Ectodermal cell (in vitro differentiated cells): ENCODE measurements around the gene LETM1.

Experiments
- H3K27ac ChIP-seq: 2 replicates; pipeline ENCODE4 v1.7.0; 2013; ENCODE audit warnings: mild to moderate bottlenecking, low read depth, low read length; ENCODE audit not compliant: insufficient read depth, poor library complexity, severe bottlenecking
- H3K27me3 ChIP-seq: 2 replicates; pipeline ENCODE4 v1.7.0; 2013; ENCODE audit warnings: mild to moderate bottlenecking, low read length; ENCODE audit not compliant: insufficient read depth, control insufficient read depth, poor library complexity, severe bottlenecking
- H3K36me3 ChIP-seq: one replicate; pipeline ENCODE4 v1.7.0; 2013; ENCODE audit warnings: low read length; ENCODE audit not compliant: control insufficient read depth, insufficient read depth
- H3K4me1 ChIP-seq: one replicate; pipeline ENCODE4 v1.7.0; 2013; ENCODE audit warnings: low read length; ENCODE audit not compliant: control insufficient read depth, insufficient read depth
- H3K4me3 ChIP-seq: 2 replicates; pipeline ENCODE4 v1.7.0; 2013; ENCODE audit warnings: low read depth, low read length, control low read depth; ENCODE audit not compliant: insufficient read depth
- H3K9me3 ChIP-seq: 2 replicates; pipeline ENCODE4 v1.7.0; 2013; ENCODE audit warnings: mild to moderate bottlenecking, low read length, moderate library complexity; ENCODE audit not compliant: control insufficient read depth
- WGBS, 2 experiments: methylation state at CpG; one replicate each; pipeline ENCODE4 v1.1.7; 2013; ENCODE audit warnings: missing lambda C conversion rate in 2 of 2; 5-methylcytosine and 5-hydroxymethylcytosine counted together

The LETM1 gene

DNA sequence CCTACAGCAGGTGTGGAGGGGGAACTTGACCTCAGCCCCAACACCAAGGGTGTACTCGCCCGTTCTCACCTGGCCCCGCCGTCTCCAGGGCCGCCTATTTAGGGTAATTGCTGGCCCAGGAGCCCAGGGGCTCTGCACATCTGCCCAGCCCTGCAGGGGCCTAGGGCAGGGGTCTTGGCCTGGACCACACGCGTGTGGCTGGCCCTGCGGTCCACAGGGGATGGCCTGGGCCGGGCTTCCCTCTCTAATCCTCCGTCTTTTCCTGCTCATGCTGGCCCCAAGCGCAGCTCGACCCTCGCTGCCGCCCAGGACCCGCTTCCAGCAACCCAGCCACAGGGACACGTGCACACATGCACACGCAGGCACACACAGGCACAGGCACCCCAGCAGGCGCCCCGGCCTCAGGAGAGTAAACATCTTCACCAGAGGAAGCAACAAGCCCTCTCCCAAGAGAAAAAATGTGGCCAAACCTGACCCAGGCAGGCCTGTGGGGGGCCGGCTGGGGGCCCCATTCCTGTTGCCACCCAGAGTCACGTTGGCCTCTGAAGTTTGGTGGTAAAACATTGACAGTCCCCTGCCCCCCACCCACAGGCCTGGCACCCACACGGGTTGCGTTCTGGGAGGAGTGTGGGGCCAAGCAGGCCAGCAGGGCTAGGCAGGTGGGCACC, 87.5 kb downstream of the LETM1 start:
- H3K27me3 ChIP-seq, result peaks cover 11% of the 10 kb centered on the region
- H3K9me3 ChIP-seq, result no peaks in the 10 kb centered on the region
- H3K4me3 ChIP-seq, result peak overlapping the region; percentile 23
- WGBS, 2 experiments, result 71 to 75% methylated on average over 23 of the region's 23 CpGs
- no peak overlapping the region for H3K27ac ChIP-seq
- peaks cover 70% of the 10 kb centered on the region for H3K4me1 ChIP-seq
- no peaks in the 10 kb centered on the region for H3K36me3 ChIP-seq

DNA sequence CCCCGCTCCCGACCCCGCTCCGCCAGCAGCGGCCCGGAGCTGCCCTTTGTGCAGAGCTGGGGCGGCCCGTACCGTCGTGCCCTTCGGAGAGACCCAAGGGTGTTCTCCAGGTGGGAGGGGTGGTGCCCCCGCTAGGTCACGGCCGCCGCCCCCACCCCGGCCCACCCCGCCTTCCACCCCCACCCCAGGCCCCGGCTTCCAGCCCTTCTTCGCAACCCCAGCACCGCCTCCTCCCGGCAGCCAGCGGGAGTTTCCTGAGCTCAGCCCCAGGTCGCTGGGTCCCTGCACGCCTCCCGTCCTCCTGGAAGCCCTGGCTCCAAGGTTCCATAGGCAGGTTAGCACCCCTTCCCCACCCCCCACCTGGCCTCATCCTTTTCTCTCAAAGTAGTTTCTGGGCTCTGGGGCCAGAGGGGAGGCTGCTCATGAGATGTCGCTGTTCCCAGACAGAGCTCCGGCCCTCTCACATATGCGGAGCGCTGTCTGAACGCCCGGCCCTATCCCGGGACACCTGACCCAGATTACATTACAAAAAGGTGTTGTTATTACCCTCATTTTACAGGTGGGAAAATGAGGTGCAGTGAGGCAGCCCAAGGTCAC, 88.1 kb downstream of the LETM1 start:
- no peaks in the 10 kb centered on the region for H3K9me3 ChIP-seq
- peaks cover 65% of the 10 kb centered on the region for H3K4me1 ChIP-seq
- peaks cover 11% of the 10 kb centered on the region for H3K27me3 ChIP-seq
- no peaks in the 10 kb centered on the region for H3K36me3 ChIP-seq
- no peak overlapping the region for H3K27ac ChIP-seq
- H3K4me3 ChIP-seq, result peak overlapping the region; percentile 23
- WGBS, 2 experiments, result 6 to 7% methylated on average over 30 to 31 of the region's 32 CpGs

DNA sequence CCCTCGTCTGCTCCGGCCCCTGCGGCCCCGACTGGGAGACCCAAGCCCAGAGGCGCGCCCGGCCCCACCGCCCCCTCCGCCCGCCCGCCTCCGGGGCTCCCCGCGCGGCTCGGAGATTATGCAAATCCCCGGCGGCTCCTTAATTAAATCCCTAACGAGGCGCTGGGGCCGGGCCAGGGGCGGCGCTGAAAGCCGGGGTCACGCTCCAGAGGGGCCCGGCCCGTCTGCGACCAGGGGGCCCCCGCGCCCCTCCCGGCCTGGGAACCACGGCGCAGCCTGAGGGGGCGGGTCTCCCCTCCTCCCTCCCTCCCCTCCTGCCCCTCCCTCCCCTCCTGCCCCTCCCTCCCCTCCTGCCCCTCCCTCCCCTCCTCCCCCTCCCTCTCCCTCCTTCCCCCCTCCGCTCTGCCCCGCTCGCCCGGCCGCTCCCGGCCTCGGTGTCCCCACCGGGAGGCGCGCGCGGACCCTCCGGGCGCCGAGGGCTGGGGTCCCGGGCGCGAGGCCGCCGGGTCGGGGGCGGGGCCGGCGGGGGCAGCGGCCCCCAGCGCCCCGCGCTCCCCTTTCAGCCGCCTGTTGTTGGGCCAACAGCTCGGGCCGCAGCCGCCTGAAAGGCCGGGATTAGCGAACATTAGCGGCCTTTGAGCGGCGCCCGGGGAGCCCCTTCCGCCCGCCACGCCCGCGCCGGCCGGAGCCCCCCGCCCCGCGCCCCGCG, 88.7 kb downstream of the LETM1 start:
- Histone ChIP-seq H3K4me3 (peak overlapping the region; percentile 4), H3K27me3 (peaks cover 14% of the 10 kb centered on the region), H3K9me3 (no peaks in the 10 kb centered on the region), H3K36me3 (no peaks in the 10 kb centered on the region), H3K4me1 (peaks cover 65% of the 10 kb centered on the region), H3K27ac (no peak overlapping the region)
- 0% methylated on average over 79 to 81 of the region's 84 CpGs for WGBS, 2 experiments

DNA sequence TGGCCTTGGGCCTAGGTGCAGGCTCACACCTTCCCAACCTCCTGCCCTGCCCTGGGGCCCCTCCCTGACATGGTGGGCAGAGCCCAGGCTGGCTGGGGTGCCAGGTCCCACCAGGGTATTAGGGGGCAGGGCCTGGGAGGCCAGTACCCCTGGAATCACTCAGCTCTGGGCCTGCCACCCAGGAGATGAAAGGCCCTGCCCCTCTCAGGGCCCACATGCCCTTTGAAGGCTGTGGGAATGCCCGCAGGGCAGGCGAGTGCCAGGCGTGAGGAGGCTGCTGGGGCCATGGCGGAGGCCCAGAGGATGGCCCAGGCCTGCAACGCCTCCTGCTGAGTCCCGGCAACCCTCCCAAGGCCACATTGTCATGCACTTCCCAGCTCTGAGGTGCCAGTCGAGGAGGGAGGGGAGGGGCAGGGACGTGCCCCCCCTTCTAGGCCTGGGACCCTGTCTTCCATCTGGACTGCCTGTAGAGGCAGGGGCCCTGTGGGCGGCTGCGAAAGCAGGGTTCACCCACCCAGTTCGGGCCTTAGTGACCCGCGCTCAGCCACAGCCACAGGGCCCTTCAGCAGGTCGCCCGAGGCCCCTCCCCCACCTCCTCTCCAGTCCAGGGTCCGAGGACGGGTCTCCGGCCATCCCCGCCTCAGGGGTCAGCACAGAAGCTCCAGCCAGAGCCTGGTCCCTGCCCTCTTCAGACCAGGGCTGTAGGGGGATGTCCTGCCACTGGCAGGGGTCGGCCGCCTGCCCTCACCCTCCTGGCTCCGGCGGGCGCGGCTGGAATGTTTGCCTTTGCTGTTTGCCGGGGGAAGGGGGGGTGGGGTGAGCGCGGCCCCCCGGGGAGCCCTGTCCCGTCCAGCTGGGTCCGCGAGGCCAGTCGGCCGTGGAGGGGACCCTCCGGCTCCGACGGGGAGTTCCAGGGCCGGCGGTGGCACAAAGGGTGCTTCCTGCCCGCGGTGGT, 89.6 kb downstream of the LETM1 start:
- Histone ChIP-seq H3K27ac (no peak overlapping the region), H3K4me3 (no peak overlapping the region), H3K9me3 (no peaks in the 10 kb centered on the region), H3K27me3 (peaks cover 14% of the 10 kb centered on the region), H3K36me3 (no peaks in the 10 kb centered on the region), H3K4me1 (peaks cover 56% of the 10 kb centered on the region)
- WGBS, 2 experiments, result 9 to 10% methylated on average over 41 of the region's 41 CpGs

DNA sequence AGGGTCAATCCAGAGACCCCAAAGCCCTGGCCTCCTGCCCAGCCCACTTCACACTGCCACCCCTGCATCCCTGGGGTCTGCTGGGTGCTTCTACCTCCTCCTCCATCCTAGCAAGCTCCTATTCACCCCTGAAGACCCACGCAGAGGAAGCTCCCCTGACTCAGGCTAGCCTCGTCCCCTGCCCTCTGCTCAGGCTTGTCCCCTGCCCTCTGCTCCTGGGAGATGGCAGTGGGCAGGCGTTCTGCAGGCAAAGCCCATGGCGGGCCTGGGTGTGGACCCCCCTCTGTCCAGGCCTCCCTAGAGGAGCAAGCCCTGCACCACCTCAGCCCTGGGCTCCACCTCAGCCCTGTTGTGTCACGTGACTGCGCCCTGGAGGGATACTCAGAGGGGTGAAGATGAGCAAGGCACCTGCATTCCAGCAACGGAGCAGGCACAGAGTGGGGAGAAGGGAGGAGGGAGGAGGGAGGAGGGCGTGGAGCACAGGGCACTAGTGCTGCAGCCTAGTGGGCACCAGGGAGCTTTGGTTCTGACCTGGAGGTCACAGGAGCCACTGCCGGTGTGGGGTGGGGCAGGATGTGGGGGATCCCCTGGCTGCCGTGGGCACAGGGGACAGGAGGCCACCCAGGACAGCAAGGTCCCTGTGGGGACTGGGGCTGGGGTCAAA, 90.4 kb downstream of the LETM1 start:
- H3K27ac ChIP-seq, result no peak overlapping the region
- no peaks in the 10 kb centered on the region for H3K36me3 ChIP-seq
- H3K9me3 ChIP-seq, result no peaks in the 10 kb centered on the region
- H3K4me1 ChIP-seq, result peaks cover 53% of the 10 kb centered on the region
- H3K27me3 ChIP-seq, result peaks cover 14% of the 10 kb centered on the region
- 67 to 68% methylated on average over 10 of the region's 10 CpGs for WGBS, 2 experiments
- H3K4me3 ChIP-seq, result no peak overlapping the region

DNA sequence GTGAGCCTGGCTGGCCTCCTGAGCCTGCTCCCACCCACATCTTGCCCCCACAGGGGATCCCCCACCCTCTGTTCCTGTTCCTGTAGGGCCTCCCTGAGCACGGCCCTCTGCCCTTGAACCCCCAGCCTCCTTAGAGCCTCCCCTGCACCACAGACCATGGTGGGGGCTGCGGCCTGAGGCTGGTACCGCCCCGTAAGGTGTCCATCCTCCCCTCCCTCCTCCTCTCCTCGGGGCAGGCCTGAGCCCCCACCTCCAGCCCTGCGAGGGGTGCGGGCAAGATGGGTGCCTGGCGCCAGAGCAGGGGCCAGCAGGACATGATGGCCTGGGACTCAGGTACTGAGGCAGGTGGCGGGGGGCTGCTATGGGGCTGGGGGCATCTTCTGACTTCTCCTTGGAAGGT, 91.3 kb downstream of the LETM1 start:
- H3K27me3 ChIP-seq, result peaks cover 14% of the 10 kb centered on the region
- H3K4me3 ChIP-seq, result no peak overlapping the region
- 92 to 93% methylated on average over 9 of the region's 9 CpGs for WGBS, 2 experiments
- peaks cover 53% of the 10 kb centered on the region for H3K4me1 ChIP-seq
- no peak overlapping the region for H3K27ac ChIP-seq
- no peaks in the 10 kb centered on the region for H3K36me3 ChIP-seq
- H3K9me3 ChIP-seq, result no peaks in the 10 kb centered on the region

DNA sequence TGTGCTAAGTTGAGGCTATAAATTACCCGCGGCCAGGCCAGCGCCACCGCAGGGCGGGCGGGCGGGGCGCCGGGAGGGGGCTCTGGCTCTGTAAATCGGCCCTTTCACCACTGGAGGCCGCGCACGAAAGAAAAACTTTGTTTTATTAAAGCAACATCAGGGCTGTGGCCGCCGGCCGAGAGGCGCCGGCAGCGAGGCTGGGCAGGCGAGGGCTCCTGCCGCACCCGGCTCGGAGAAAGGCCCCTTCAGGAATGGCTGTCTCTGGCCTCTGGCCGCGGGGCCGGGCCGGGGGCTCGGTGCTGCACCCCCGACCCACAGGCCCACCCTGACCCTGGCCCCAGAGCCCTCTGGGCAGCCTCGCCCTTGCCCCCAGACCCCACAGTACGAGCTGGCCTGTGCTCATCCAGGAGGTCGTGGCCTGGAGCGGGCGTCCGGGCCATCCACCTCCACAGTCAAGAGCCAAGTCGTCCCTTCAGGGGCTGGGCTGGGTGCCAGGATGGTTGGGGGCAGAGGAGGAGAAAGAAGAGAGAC, 92.3 kb downstream of the LETM1 start:
- WGBS, 2 experiments, result 69 to 70% methylated on average over 36 of the region's 36 CpGs
- H3K4me3 ChIP-seq, result no peak overlapping the region
- H3K4me1 ChIP-seq, result peaks cover 45% of the 10 kb centered on the region
- no peaks in the 10 kb centered on the region for H3K9me3 ChIP-seq
- no peaks in the 10 kb centered on the region for H3K36me3 ChIP-seq
- H3K27me3 ChIP-seq, result peaks cover 8% of the 10 kb centered on the region
- H3K27ac ChIP-seq, result no peak overlapping the region

DNA sequence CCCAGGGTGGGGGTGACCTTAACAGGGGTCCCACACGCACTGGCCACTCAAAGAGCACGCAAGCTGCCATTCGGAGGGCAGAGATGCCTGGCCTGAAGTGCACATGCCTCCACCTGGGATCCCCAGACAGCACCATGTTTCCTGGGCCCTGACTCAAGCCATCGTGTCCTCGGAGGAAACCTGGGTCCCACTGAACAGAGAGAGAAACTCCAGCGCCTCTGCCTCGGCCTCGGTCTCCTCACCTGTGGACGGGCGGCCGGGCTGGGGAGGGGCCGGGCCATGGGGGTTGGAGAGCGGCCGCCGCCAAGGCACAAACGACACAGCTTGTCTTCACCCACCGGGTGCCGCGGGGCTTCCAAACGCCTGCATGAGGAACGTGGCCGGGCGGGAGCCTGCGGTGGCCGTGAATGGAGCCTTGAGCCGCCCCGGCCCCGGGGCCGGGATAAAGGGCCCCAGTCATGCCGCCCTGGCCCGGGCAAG, 92.8 kb downstream of the LETM1 start:
- no peaks in the 10 kb centered on the region for H3K9me3 ChIP-seq
- no peaks in the 10 kb centered on the region for H3K36me3 ChIP-seq
- peaks cover 40% of the 10 kb centered on the region for H3K4me1 ChIP-seq
- no peak overlapping the region for H3K27ac ChIP-seq
- WGBS, 2 experiments, result 72% methylated on average over 31 of the region's 31 CpGs
- H3K27me3 ChIP-seq, result peaks cover 6% of the 10 kb centered on the region
- no peak overlapping the region for H3K4me3 ChIP-seq

DNA sequence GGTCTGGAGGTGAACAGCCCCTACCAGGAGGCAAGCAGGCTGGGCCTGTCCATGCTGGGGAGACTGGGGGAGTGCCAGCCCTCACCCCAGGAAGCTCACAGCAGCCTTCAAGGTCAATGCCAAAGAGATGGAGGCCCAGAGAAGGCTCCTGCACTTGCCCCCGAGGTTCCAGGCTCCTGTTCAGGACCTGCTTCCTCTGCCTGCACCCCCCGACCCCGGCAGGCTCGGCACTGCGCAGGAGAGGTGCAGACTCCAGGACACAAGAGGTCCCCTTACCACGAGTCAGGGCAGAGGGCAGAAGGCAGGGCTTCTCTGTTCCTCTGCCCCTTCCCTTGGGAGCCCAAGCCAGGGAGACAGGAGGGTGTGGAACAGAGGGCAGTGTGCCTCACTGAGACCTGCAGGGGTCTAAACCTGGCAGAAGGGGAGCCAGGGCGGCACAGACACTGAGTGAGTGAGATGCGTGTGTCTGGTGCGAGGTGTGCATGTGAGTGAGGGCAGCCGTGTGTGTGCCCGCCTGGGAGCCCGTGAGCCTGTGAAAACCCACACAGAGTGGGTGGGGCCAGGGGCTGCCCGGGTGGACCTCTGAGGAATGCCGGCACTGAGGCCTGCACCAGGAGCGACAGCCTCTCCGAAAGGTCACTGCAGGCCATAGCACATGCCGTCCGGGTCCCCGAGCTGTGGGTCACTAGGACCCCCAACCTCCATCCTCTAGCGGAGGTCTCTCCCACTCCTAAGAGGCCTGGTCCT, 93.5 kb downstream of the LETM1 start:
- 90% methylated on average over 20 of the region's 20 CpGs for WGBS, 2 experiments
- Histone ChIP-seq H3K4me3 (no peak overlapping the region), H3K4me1 (peaks cover 37% of the 10 kb centered on the region), H3K9me3 (no peaks in the 10 kb centered on the region), H3K27ac (no peak overlapping the region), H3K36me3 (no peaks in the 10 kb centered on the region), H3K27me3 (peaks cover 6% of the 10 kb centered on the region)
